Natural killer cell treated with Interleukin-12 subunit alpha and Interleukin-12 subunit beta and Interleukin-15 and Interleukin-18, amount 100 ng/mL, for 72 hours (primary cell): ENCODE measurements around the gene MPHOSPH9. TPM values are rescaled to one million over a fixed set of nuclear protein-coding genes. Genes with fewer than 3 reads are reported as not detected.
A peak's percentile ranks its signal among the peaks of the same experiment; 100 is the strongest.
"Not testable (repeated sequence)": the region's sequence is repeated elsewhere in the genome, so short reads cannot be mapped to it uniquely, and the experiment has no call there.

ENCODE experiments used
- ATAC-seq, 2 donors: fragments of 150-1000 bp; cut with Tn5 transposase in 1 of 2; sonication (Bioruptor Pico), chemical (Tn5 transposase) in 1 of 2; 2 replicates each; pipeline ENCODE4 v1.10.0; 2021
- DNase-seq: peaks from one replicate; pipeline ENCODE4 v3.0.0; 2022; ENCODE audit warnings: low spot score
- H3K27ac Mint-ChIP-seq, 2 donors: 1 replicate in 1 of 2; 2 replicates in 1 of 2; pipeline ENCODE4 v1.8.0; 2022; ENCODE audit warnings: mixed read lengths in 2 of 2, mild to moderate bottlenecking in 1 of 2, moderate library complexity in 1 of 2
- H3K27me3 Mint-ChIP-seq, 2 donors: 1 replicate in 1 of 2; 2 replicates in 1 of 2; pipeline ENCODE4 v1.8.0; 2022; ENCODE audit warnings: mixed read lengths in 2 of 2
- H3K36me3 Mint-ChIP-seq: one replicate; pipeline ENCODE4 v1.8.0; 2022; ENCODE audit warnings: mixed read lengths
- H3K4me1 Mint-ChIP-seq, 2 donors: 1 replicate in 1 of 2; 2 replicates in 1 of 2; pipeline ENCODE4 v1.8.0; 2022; ENCODE audit warnings: low read depth in 2 of 2, mixed read lengths in 2 of 2, mild to moderate bottlenecking in 1 of 2
- H3K4me3 Mint-ChIP-seq: one replicate; pipeline ENCODE4 v1.8.0; 2022; ENCODE audit warnings: mixed read lengths
- H3K9me3 Mint-ChIP-seq: 2 replicates; pipeline ENCODE4 v1.8.0; 2022; ENCODE audit warnings: mixed read lengths
- total RNA-seq, 2 donors: library from RNA; stranded (reverse); gene quantifications; one replicate each; pipeline ENCODE4 v1.2.3, GENCODE V29; 2022

Gene MPHOSPH9
- total RNA-seq, 2 donors from 2014 or later: 50.1 to 117 TPM

- Mint-ChIP-seq H3K9me3 (no peaks in the 10 kb centered on the region), H3K4me1 (peaks cover 21 to 33% of the 10 kb centered on the region in 2 donors), H3K27me3 (no peaks in the 10 kb centered on the region), H3K36me3 (peaks cover 7% of the 10 kb centered on the region), H3K4me3 (no peak overlapping the region), H3K27ac (peak overlapping the region in 1 of 2 donors; percentile 29)
- DNase-seq (no peak), ATAC-seq (no peak)
Observed at GRCh38 chr12:123250471-123251383, 17.8 kb upstream of the MPHOSPH9 start.

GRCh38 chr12:123248996-123249741 is 16.2 kb upstream of the MPHOSPH9 start:
- H3K36me3 Mint-ChIP-seq, DNase-seq, ATAC-seq, H3K4me3 Mint-ChIP-seq, H3K9me3 Mint-ChIP-seq, H3K27me3 Mint-ChIP-seq, H3K27ac Mint-ChIP-seq: not testable (repeated sequence)
- H3K4me1 Mint-ChIP-seq: peaks cover 27 to 39% of the 10 kb centered on the region in 2 donors

- not testable (repeated sequence) for H3K4me3 Mint-ChIP-seq, ATAC-seq, H3K27me3 Mint-ChIP-seq, H3K9me3 Mint-ChIP-seq, DNase-seq, H3K36me3 Mint-ChIP-seq, H3K27ac Mint-ChIP-seq
- H3K4me1 Mint-ChIP-seq: peaks cover 27 to 36% of the 10 kb centered on the region in 2 donors
Observed at GRCh38 chr12:123248129-123248528, 15.2 kb upstream of the MPHOSPH9 start.

GRCh38 chr12:123245678-123246077 is 12.7 kb upstream of the MPHOSPH9 start:
- H3K4me3 Mint-ChIP-seq: no peak overlapping the region
- H3K27ac Mint-ChIP-seq: no peak overlapping the region
- peaks cover 32 to 39% of the 10 kb centered on the region in 2 donors for H3K4me1 Mint-ChIP-seq
- no peaks in the 10 kb centered on the region for H3K27me3 Mint-ChIP-seq
- H3K9me3 Mint-ChIP-seq: no peaks in the 10 kb centered on the region
- peaks cover 15% of the 10 kb centered on the region for H3K36me3 Mint-ChIP-seq
- no peak for DNase-seq
- ATAC-seq: no peak

GRCh38 chr12:123243671-123244262 is 10.8 kb upstream of the MPHOSPH9 start:
- H3K4me3 Mint-ChIP-seq: no peak overlapping the region
- no peaks in the 10 kb centered on the region for H3K27me3 Mint-ChIP-seq
- no peaks in the 10 kb centered on the region for H3K9me3 Mint-ChIP-seq
- ATAC-seq (peak in 1 of 2 donors; percentile 17), DNase-seq (no peak)
- H3K4me1 Mint-ChIP-seq: peaks cover 26 to 33% of the 10 kb centered on the region in 2 donors
- H3K27ac Mint-ChIP-seq: no peak overlapping the region
- peaks cover 7% of the 10 kb centered on the region for H3K36me3 Mint-ChIP-seq

GRCh38 chr12:123242116-123242904 is 9.4 kb upstream of the MPHOSPH9 start:
- Mint-ChIP-seq H3K36me3 (peaks cover 7% of the 10 kb centered on the region), H3K4me3 (no peak overlapping the region), H3K9me3 (no peaks in the 10 kb centered on the region), H3K27ac (peak overlapping the region in 1 of 2 donors; percentile 59), H3K4me1 (peaks cover 25 to 40% of the 10 kb centered on the region in 2 donors), H3K27me3 (no peaks in the 10 kb centered on the region)
- ATAC-seq (no peak), DNase-seq (no peak)

- ATAC-seq (no peak), DNase-seq (no peak)
- H3K4me1 Mint-ChIP-seq: peaks cover 19 to 33% of the 10 kb centered on the region in 2 donors
- H3K36me3 Mint-ChIP-seq: peaks cover 12% of the 10 kb centered on the region
- no peak overlapping the region for H3K4me3 Mint-ChIP-seq
- H3K9me3 Mint-ChIP-seq: no peaks in the 10 kb centered on the region
- H3K27me3 Mint-ChIP-seq: no peaks in the 10 kb centered on the region
- H3K27ac Mint-ChIP-seq: no peak overlapping the region
Observed at GRCh38 chr12:123238961-123239360, 6.0 kb upstream of the MPHOSPH9 start.

- Mint-ChIP-seq H3K36me3 (peaks cover 12% of the 10 kb centered on the region), H3K4me3 (no peak overlapping the region), H3K27me3 (no peaks in the 10 kb centered on the region), H3K27ac (peak overlapping the region; percentile 63 to 78), H3K4me1 (peaks cover 19 to 33% of the 10 kb centered on the region in 2 donors), H3K9me3 (no peaks in the 10 kb centered on the region)
- ATAC-seq: no peak
- DNase-seq: no peak
Observed at GRCh38 chr12:123238330-123238682, 5.4 kb upstream of the MPHOSPH9 start.

GRCh38 chr12:123237646-123238329 is 4.8 kb upstream of the MPHOSPH9 start:
- Mint-ChIP-seq H3K27me3 (no peaks in the 10 kb centered on the region), H3K9me3 (no peaks in the 10 kb centered on the region), H3K27ac (peak overlapping the region; percentile 63 to 78), H3K36me3 (peaks cover 12% of the 10 kb centered on the region), H3K4me1 (peaks cover 19 to 33% of the 10 kb centered on the region in 2 donors), H3K4me3 (peak overlapping the region; percentile 26)
- DNase-seq: no peak
- no peak for ATAC-seq

GRCh38 chr12:123233505-123234308 is 766 bp upstream of the MPHOSPH9 start:
- Mint-ChIP-seq H3K4me3 (peak overlapping the region; percentile 100), H3K36me3 (peaks cover 4% of the 10 kb centered on the region), H3K27ac (peak overlapping the region; percentile 97 to 100), H3K4me1 (peaks cover 33 to 42% of the 10 kb centered on the region in 2 donors), H3K9me3 (no peaks in the 10 kb centered on the region), H3K27me3 (no peaks in the 10 kb centered on the region)
- no peak for DNase-seq
- peak; percentile 1 to 3 for ATAC-seq

GRCh38 chr12:123232472-123232806 is 502 bp downstream of the MPHOSPH9 start:
- Mint-ChIP-seq H3K27ac (peak overlapping the region; percentile 97 to 100), H3K27me3 (no peaks in the 10 kb centered on the region), H3K9me3 (no peaks in the 10 kb centered on the region), H3K4me3 (peak overlapping the region; percentile 100), H3K4me1 (peaks cover 40 to 45% of the 10 kb centered on the region in 2 donors), H3K36me3 (peaks cover 4% of the 10 kb centered on the region)
- no peak for DNase-seq
- ATAC-seq: no peak

GRCh38 chr12:123231931-123232330 is 1.0 kb downstream of the MPHOSPH9 start:
- H3K27ac Mint-ChIP-seq: peak overlapping the region; percentile 97 to 100
- no peak for ATAC-seq
- no peak for DNase-seq

More at GRCh38 chr12:123231931-123232330, 1.0 kb downstream of the MPHOSPH9 start:
- Mint-ChIP-seq H3K4me1 (peaks cover 38 to 45% of the 10 kb centered on the region in 2 donors), H3K9me3 (no peaks in the 10 kb centered on the region), H3K36me3 (peaks cover 4% of the 10 kb centered on the region), H3K27me3 (no peaks in the 10 kb centered on the region), H3K4me3 (peak overlapping the region; percentile 100)
